Measurements from ENCODE around the gene MEIOC.

DNA sequence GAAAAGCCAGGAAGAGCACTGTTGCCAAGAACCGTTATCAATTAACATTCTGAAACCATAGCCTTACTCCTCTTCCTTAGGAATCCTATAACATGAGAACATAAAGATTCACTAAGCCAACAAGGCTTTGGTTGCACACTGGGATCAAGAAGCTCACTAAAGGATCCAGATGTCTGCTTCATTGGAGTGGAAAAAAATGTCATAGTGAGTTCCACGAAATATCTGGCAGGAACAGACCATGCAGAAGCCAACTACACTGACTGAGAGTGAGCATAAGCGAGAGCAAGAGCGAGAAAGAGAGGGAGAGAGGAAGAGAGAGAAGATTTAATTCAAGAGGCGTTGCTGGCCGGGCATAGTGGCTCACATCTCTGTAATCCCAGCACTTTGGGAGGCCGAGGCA lies 13.4 kb upstream of the MEIOC start:
- no peak for TF ChIP-seq YY1 (IDR thresholded peaks at IDR 0.05; ENCODE audit: insufficient read depth, insufficient read length)
- TF ChIP-seq ZNF274 (IDR thresholded peaks at IDR 0.05; ENCODE audit: low read depth, low read length): no peak
